UCSD-AML1 (cell line): Measurements from ENCODE around the gene ITGAL.
A peak's percentile ranks its signal among the peaks of the same experiment; 100 is the strongest.
"Not testable (repeated sequence)": the region's sequence is repeated elsewhere in the genome, so short reads cannot be mapped to it uniquely, and the experiment has no call there.

Experiments used
- DNase-seq: peaks from one replicate; lab custom pipeline; 2025; ENCODE audit not compliant: unreplicated experiment; lab: John Stamatoyannopoulos, UW

ITGAL gene

GRCh38 chr16:30525844-30526136, 53.2 kb downstream of the ITGAL start:
- DNase-seq: no peak

- peak; percentile 85 for DNase-seq
Measured at GRCh38 chr16:30526137-30526822, 53.7 kb downstream of the ITGAL start, which contains the start of gene ZNF768. Gene ZNF768, minus strand, starts transcription at chr16:30526566. Its CDS starts 153 bp downstream, at chr16:30526413.

GRCh38 chr16:30526823-30527634, 54.5 kb downstream of the ITGAL start:
- peak; percentile 99 for DNase-seq

GRCh38 chr16:30527635-30528178, 55.2 kb downstream of the ITGAL start:
- DNase-seq: peak; percentile 59

- DNase-seq: no peak
Measured at GRCh38 chr16:30528799-30529457, 56.4 kb downstream of the ITGAL start.

- no peak for DNase-seq
Measured at GRCh38 chr16:30530163-30531037, 57.9 kb downstream of the ITGAL start.

GRCh38 chr16:30532285-30533145, 60.0 kb downstream of the ITGAL start:
- no peak for DNase-seq

- no peak for DNase-seq
Measured at GRCh38 chr16:30533146-30533522, 60.6 kb downstream of the ITGAL start.

- DNase-seq: no peak
Measured at GRCh38 chr16:30533748-30534367, 61.3 kb downstream of the ITGAL start.

GRCh38 chr16:30534368-30535105, 62.0 kb downstream of the ITGAL start, which contains the start of gene ZNF747:
Gene ZNF747, minus strand, starts transcription at chr16:30534858. Its CDS starts 179 bp downstream, at chr16:30534679.
- peak; percentile 94 for DNase-seq

GRCh38 chr16:30535106-30535776, 62.7 kb downstream of the ITGAL start:
- no peak for DNase-seq

- peak; percentile 76 for DNase-seq
Measured at GRCh38 chr16:30535777-30536190, 63.2 kb downstream of the ITGAL start.

- DNase-seq: not testable (repeated sequence)
Measured at GRCh38 chr16:30536391-30537024, 64.0 kb downstream of the ITGAL start.

- no peak for DNase-seq
Measured at GRCh38 chr16:30539000-30539964, 66.7 kb downstream of the ITGAL start.

GRCh38 chr16:30539986-30540526, 67.5 kb downstream of the ITGAL start:
- DNase-seq: not testable (repeated sequence)

GRCh38 chr16:30540916-30541464, 68.4 kb downstream of the ITGAL start:
- DNase-seq: not testable (repeated sequence)
